Gastroesophageal sphincter (tissue), 4 donors: ENCODE measurements around the gene CLECL1. TPM values are rescaled to one million over a fixed set of nuclear protein-coding genes. Genes with fewer than 3 reads are reported as not detected.

Experiments used
- ATAC-seq: fragments of 150-250 bp; one replicate; pipeline ENCODE4 v1.9.1; 2016; ENCODE audit warnings: mild to moderate bottlenecking, moderate library complexity
- H3K27ac ChIP-seq, 4 donors: fragments of 200-600 bp; sonication (generic) in 3 of 4; 1 replicate in 3 of 4; 2 replicates in 1 of 4; pipeline ENCODE4 v1.5.1; 2016 to 2019
- H3K27me3 ChIP-seq: fragments of 200-600 bp; sonication (generic); one replicate; pipeline ENCODE4 v1.5.1; 2019
- H3K36me3 ChIP-seq, 2 donors: fragments of 200-600 bp; sonication (generic); one replicate each; pipeline ENCODE4 v1.5.1; 2019; ENCODE audit warnings: control low read depth in 1 of 2
- H3K4me1 ChIP-seq, 3 donors: fragments of 200-600 bp; sonication (generic); 1 replicate in 2 of 3; 2 replicates in 1 of 3; pipeline ENCODE4 v1.5.1; 2016 to 2019; ENCODE audit warnings: control low read depth in 2 of 3
- H3K4me3 ChIP-seq, 2 donors: fragments of 200-600 bp; sonication (generic); one replicate each; pipeline ENCODE4 v1.5.1; 2019; ENCODE audit warnings: mild to moderate bottlenecking in 1 of 2, moderate library complexity in 1 of 2
- H3K9me3 ChIP-seq, 3 donors: fragments of 200-600 bp; sonication (generic); one replicate each; pipeline ENCODE4 v1.5.1; 2017 to 2019; ENCODE audit warnings: control low read depth in 2 of 3
- EP300 ChIP-seq: sonication (generic); formaldehyde crosslinking; IDR thresholded peaks from one replicate; pipeline ENCODE4 v1.6.1; 2017; ENCODE audit warnings: antibody characterized with exemption, mild to moderate bottlenecking
- POLR2A ChIP-seq, 2 donors: fragments of 450-650 bp; IDR thresholded peaks; one replicate each; pipeline ENCODE4 v1.6.1; 2017; ENCODE audit warnings: antibody characterized with exemption in 2 of 2, mild to moderate bottlenecking in 2 of 2, moderate library complexity in 1 of 2
- POLR2AphosphoS5 ChIP-seq: sonication (generic); formaldehyde crosslinking; IDR thresholded peaks from one replicate; pipeline ENCODE4 v1.6.1; 2017; ENCODE audit warnings: antibody characterized with exemption
- WGBS, 2 donors: methylation state at CpG; one replicate each; pipeline ENCODE4 v1.1.5; 2018; ENCODE audit warnings: low coverage in 1 of 2; 5-methylcytosine and 5-hydroxymethylcytosine counted together
- total RNA-seq, 4 donors: library from RNA; depleted of rRNA; stranded (reverse); fragments of >200 nt; gene quantifications; one replicate each; pipeline ENCODE4 v1.1.0, GENCODE V29; 2016
- TF ChIP-seq, protein P1 (sequence below), 4 experiments: fragments of 200-600 bp in 2 of 4; fragments of 450-650 bp in 2 of 4; sonication (generic) in 1 of 4; IDR thresholded peaks; one replicate each; pipeline ENCODE4 v1.5.1; 2017 to 2019; ENCODE audit warnings: antibody characterized with exemption in 4 of 4, mild to moderate bottlenecking in 2 of 4, moderate library complexity in 2 of 4

Gene CLECL1
- total RNA-seq, 4 donors from 2014 or later, result not detected

DNA sequence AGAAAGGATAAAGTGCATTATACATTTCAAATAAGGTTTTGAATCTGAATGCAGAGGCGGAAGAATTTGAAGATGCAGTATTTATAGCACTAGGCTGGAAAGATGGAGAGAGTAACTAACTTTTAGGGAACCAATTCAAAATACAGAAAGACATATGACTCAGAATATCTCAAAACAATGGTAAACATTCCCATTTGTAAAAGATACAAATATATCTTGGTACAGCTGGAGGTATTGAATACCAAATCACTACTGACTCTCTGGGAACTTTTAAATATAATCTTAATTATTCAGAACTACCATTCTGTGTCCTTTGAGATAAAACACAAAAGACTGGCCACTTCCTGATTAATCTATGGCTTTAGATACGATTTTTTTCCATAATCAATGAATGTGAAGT lies 22.7 kb upstream of the CLECL1 start:
- H3K36me3 ChIP-seq, result no peaks in the 10 kb centered on the region
- no peak overlapping the region for H3K27ac ChIP-seq
- H3K4me1 ChIP-seq, result peaks cover 0 to 10% (median 0%) of the 10 kb centered on the region in 3 donors
- ATAC-seq, result no peak
- H3K27me3 ChIP-seq, result peaks cover 11% of the 10 kb centered on the region
- no peaks in the 10 kb centered on the region for H3K9me3 ChIP-seq
- H3K4me3 ChIP-seq, result no peak overlapping the region
- 69 to 77% methylated on average over 2 of the region's 2 CpGs for WGBS, 2 donors
- TF ChIP-seq POLR2AphosphoS5, result no peak
- no peak for TF ChIP-seq POLR2A (IDR thresholded peaks at IDR 0.05)
- no peak for TF ChIP-seq EP300
- TF ChIP-seq, protein P1, sequence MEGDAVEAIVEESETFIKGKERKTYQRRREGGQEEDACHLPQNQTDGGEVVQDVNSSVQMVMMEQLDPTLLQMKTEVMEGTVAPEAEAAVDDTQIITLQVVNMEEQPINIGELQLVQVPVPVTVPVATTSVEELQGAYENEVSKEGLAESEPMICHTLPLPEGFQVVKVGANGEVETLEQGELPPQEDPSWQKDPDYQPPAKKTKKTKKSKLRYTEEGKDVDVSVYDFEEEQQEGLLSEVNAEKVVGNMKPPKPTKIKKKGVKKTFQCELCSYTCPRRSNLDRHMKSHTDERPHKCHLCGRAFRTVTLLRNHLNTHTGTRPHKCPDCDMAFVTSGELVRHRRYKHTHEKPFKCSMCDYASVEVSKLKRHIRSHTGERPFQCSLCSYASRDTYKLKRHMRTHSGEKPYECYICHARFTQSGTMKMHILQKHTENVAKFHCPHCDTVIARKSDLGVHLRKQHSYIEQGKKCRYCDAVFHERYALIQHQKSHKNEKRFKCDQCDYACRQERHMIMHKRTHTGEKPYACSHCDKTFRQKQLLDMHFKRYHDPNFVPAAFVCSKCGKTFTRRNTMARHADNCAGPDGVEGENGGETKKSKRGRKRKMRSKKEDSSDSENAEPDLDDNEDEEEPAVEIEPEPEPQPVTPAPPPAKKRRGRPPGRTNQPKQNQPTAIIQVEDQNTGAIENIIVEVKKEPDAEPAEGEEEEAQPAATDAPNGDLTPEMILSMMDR (IDR thresholded peaks at IDR 0.05), result no peak

DNA sequence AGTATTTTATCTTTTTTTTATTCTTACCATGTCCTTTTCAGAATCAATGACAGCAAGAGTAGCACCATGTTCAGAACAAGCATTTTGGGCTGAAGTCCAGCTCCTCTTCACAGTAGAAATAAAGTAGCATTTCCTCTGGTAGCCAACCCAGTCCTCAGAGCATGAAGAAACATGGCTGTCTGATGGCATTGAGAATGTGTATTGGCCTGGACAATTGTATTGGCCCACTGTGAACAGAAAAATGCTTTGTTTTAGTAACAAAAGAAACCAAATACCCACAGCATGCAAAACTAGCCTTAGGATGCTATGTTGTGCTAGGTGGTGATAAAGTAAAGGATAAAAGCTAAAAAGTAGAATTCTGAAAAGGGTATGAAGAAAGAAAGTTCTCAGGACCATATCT lies 22.1 kb upstream of the CLECL1 start:
- peaks cover 11% of the 10 kb centered on the region for H3K27me3 ChIP-seq
- H3K4me3 ChIP-seq, result no peak overlapping the region
- no peak for ATAC-seq
- H3K4me1 ChIP-seq, result peaks cover 0 to 12% (median 0%) of the 10 kb centered on the region in 3 donors
- H3K36me3 ChIP-seq, result no peaks in the 10 kb centered on the region
- TF ChIP-seq POLR2A (IDR thresholded peaks at IDR 0.05) (no peak), EP300 (no peak), POLR2AphosphoS5 (no peak)
- TF ChIP-seq, protein P1 (IDR thresholded peaks at IDR 0.05), result no peak
- H3K27ac ChIP-seq, result no peak overlapping the region
- no peaks in the 10 kb centered on the region for H3K9me3 ChIP-seq

GRCh38 chr12:9754099-9754927 lies 21.4 kb upstream of the CLECL1 start:
- ATAC-seq, result no peak
- H3K9me3 ChIP-seq, result no peaks in the 10 kb centered on the region
- TF ChIP-seq, protein P1 (IDR thresholded peaks at IDR 0.05), result no peak
- TF ChIP-seq POLR2A (IDR thresholded peaks at IDR 0.05) (no peak), POLR2AphosphoS5 (no peak), EP300 (no peak)
- peaks cover 0 to 12% (median 0%) of the 10 kb centered on the region in 3 donors for H3K4me1 ChIP-seq
- no peaks in the 10 kb centered on the region for H3K36me3 ChIP-seq
- H3K27me3 ChIP-seq, result peaks cover 7% of the 10 kb centered on the region
- H3K27ac ChIP-seq, result no peak overlapping the region
- 76 to 86% methylated on average over 3 of the region's 3 CpGs for WGBS, 2 donors
- no peak overlapping the region for H3K4me3 ChIP-seq

DNA sequence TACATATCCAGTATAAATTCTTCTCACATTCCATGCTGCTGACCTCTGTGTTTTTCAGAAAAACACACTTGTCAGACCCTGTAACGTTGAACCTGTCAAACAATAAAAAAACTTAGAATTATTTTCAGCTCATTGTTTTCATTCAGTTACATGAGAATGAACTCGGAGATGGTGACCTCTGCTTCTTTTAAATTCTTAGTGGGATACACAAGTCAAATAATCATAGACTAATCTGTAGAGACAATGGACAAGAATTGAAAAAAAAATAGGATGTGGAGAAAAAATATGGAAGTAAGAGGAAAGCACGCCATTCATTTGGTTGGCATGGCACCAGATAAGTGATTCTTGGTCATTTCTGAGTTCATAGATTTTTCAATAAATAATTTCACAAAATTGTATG lies 20.6 kb upstream of the CLECL1 start:
- H3K27me3 ChIP-seq, result peaks cover 4% of the 10 kb centered on the region
- no peak for ATAC-seq
- 48 to 70% methylated on average over 3 of the region's 3 CpGs for WGBS, 2 donors
- H3K4me1 ChIP-seq, result peaks cover 0 to 12% (median 0%) of the 10 kb centered on the region in 3 donors
- H3K27ac ChIP-seq, result no peak overlapping the region
- TF ChIP-seq, protein P1 (IDR thresholded peaks at IDR 0.05), result no peak
- TF ChIP-seq EP300 (no peak), POLR2AphosphoS5 (no peak), POLR2A (IDR thresholded peaks at IDR 0.05) (no peak)
- no peak overlapping the region for H3K4me3 ChIP-seq
- no peaks in the 10 kb centered on the region for H3K9me3 ChIP-seq
- no peaks in the 10 kb centered on the region for H3K36me3 ChIP-seq

DNA sequence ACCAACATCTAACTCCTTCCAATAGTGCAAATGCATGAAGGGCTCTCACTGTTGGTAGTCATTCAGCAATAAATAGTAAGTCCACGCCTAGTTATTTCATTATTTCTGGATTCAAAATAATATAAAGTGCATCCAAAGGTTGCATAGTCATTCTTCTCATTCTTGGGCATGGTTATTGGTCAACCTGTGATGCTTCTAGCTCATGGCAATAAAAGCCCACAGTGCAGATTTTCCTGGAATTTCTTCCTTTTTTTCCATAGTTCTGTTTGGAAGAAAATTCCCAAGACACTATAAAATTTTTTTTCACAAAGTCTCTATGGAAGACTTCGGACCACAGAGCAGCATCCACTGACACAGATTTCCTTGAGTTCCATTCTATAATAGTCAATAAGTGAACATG lies 20.2 kb upstream of the CLECL1 start:
- Histone ChIP-seq H3K36me3 (no peaks in the 10 kb centered on the region), H3K27ac (no peak overlapping the region), H3K4me3 (no peak overlapping the region), H3K27me3 (peaks cover 4% of the 10 kb centered on the region), H3K9me3 (no peaks in the 10 kb centered on the region), H3K4me1 (peaks cover 0 to 12% (median 0%) of the 10 kb centered on the region in 3 donors)
- ATAC-seq, result no peak
- WGBS, 2 donors, result 64 to 90% methylated on average over 2 of the region's 2 CpGs
- TF ChIP-seq POLR2AphosphoS5 (no peak), EP300 (no peak), POLR2A (IDR thresholded peaks at IDR 0.05) (no peak)
- TF ChIP-seq, protein P1 (IDR thresholded peaks at IDR 0.05), result no peak
